C4-2B (cell line): ENCODE results near the gene TMEM200B.
"Not testable (repeated sequence)": the region's sequence is repeated elsewhere in the genome, so short reads cannot be mapped to it uniquely, and the experiment has no call there.

Source experiments
- H3K27ac ChIP-seq: fragments of 450-650 bp; 2 replicates; pipeline ENCODE4 v1.5.1; 2017
- CTCF ChIP-seq: fragments of 450-650 bp; conservative IDR thresholded peaks from 2 replicates; pipeline ENCODE4 v1.5.1; 2017; ENCODE audit warnings: mild to moderate bottlenecking
- ZFX ChIP-seq: fragments of 450-650 bp; IDR thresholded peaks from 2 replicates; pipeline ENCODE4 v1.6.1; 2017

Gene TMEM200B

GRCh38 chr1:29148656-29149491 lies 25.2 kb upstream of the TMEM200B start:
- no peak for TF ChIP-seq CTCF
- H3K27ac ChIP-seq = no peak overlapping the region

- no peak overlapping the region for H3K27ac ChIP-seq
These were observed 22.2 kb upstream of the TMEM200B start for GRCh38 chr1:29145739-29146437.

GRCh38 chr1:29144178-29144577 lies 20.5 kb upstream of the TMEM200B start:
- no peak overlapping the region for H3K27ac ChIP-seq
- TF ChIP-seq CTCF = no peak
- TF ChIP-seq ZFX = no peak

More at GRCh38 chr1:29145739-29146437, 22.2 kb upstream of the TMEM200B start:
- TF ChIP-seq CTCF (no peak), ZFX (no peak)

- H3K27ac ChIP-seq = no peak overlapping the region
- no peak for TF ChIP-seq ZFX
- no peak for TF ChIP-seq CTCF
These were observed 19.0 kb upstream of the TMEM200B start for GRCh38 chr1:29142714-29143113.

GRCh38 chr1:29136391-29136915 lies 12.8 kb upstream of the TMEM200B start:
- TF ChIP-seq CTCF (no peak), ZFX (no peak)
- H3K27ac ChIP-seq = no peak overlapping the region

DNA sequence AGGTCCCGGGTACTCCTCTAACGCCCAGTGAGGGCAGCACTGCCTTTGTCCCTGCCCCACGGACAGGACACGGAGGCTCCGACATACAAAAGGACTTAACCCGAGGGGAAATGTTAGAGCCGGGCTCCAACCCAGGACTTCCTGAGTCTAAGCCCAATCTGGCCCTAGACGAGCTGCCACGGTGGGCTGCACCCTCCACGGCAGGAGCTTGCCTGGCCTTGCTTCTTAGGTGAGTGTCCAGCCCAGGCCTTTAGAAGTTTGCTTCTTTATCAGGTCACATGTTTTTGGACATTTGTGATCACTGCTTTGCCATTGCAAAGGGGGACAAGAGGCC lies 11.0 kb upstream of the TMEM200B start:
- no peak overlapping the region for H3K27ac ChIP-seq
- no peak for TF ChIP-seq ZFX
- TF ChIP-seq CTCF = no peak

DNA sequence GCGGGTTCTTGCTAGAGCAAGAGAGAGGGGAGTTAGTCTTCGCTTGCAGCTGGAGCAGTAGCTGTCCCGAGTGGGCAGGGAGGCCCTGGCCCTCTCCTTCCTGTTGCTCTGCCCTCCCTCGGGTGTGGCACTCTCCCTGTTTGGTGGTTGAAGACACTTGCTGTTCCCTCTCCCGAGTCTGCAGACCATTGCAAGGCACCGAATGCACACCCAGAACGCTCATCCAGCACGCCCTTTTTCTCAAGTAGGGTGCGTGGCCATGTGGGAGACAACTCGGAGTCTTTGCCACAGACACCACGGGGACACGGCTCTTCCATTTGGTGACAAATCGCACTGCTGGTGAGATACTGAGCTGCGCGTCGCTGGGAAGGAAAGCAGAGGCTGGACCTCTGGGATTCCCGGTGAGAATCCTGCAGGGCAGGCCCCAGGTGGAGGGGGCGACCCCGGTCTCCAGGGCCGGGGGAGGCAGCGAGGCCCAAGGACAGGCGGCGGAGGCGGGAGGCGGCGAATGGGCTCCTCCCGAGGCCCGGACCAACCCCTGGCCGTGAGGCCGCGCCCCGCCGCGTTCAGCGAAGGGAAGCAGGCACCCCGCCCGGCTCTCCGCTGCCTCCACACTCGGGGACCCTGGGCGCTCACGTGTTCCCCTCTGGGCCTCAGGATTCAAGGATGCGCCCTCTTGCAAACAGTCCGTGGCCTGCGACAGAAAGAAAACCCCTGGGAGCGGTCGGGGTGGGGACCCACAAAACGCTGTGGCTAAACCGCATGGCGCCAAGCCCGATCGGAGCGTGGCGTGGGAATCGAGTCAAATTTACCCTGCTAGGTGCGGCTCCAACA lies 10.4 kb upstream of the TMEM200B start:
- TF ChIP-seq ZFX (no peak), CTCF (no peak)
- no peak overlapping the region; the same call in 1 of the 2 replicates for H3K27ac ChIP-seq

GRCh38 chr1:29131056-29131455 lies 7.4 kb upstream of the TMEM200B start:
- not testable (repeated sequence) for H3K27ac ChIP-seq
